Muscle of back (tissue), 11 donors: ENCODE measurements around the gene HAT1. TPM values are rescaled to one million over a fixed set of nuclear protein-coding genes. Genes with fewer than 3 reads are reported as not detected.

ENCODE experiments used
- DNase-seq, 3 donors: peaks; one replicate each; pipeline versions ENCODE4 v3.0.0 to v3.0.0-alpha.2; 2013
- polyA plus RNA-seq, 10 donors: library from polyadenylated mRNA; unstranded; fragments of 120-200 nt; gene quantifications; one replicate each; pipeline ENCODE4 v1.2.1, GENCODE V29; 2013; ENCODE audit not compliant: insufficient read length in 10 of 10

HAT1 gene
- polyA plus RNA-seq, 10 donors: 36.8 to 47.5 (median 39.9) TPM

DNA sequence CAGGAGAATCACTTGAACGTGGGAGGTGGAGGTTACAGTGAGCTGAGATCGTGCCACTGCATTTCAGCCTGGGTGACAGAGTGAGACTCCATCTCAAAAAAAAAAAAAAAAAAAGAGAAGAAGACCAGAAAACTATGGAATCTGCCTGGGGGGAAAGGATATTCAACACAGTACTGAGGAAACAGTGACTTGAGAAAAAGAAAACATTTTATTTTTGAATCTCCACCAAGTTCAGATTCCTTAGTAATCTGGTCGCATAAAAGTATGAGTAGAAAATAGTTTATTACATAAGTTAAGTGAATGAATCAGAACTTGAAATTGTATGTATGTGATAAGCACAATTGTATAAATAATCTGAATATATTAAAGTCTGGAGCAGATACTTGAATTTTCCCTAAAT lies 13.0 kb upstream of the HAT1 start:
- DNase-seq: no peak

DNA sequence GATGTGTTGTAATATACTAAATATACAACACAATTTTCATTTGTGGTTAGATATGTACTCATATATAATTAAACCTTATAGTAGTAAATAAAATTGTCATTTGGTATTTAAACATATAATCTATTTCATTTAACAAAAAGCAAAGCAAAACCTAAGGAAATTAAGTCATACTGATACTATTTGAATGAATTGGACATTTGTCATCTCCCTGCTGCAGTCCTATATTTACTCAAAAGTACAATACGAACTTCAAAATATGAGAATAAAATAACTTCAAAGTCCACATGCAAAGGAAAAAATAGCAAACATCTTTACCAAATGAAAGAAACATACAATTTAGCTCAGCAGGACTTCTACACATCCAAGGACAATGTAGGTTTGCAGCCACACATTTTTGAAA lies 11.8 kb upstream of the HAT1 start:
- no peak for DNase-seq

DNA sequence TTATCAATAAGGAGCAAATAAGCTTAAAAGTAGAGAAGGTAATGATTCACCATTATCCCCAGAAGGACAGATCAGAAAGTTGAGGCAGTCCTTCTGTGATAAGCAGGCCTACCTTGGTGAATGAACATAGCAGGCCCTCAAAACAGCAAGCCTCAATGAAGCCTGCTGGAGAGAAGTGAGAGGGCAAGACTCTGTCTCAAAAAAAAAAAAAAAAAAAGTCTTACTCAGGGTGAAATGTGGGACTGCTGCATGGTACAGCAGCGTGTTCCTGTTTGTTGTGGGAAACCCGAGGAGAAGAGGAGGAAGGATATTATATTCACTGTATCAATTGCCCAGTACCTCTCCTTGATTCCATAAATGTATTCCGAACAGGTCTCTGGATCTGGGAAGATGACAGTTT lies 8.7 kb upstream of the HAT1 start:
- no peak for DNase-seq

DNA sequence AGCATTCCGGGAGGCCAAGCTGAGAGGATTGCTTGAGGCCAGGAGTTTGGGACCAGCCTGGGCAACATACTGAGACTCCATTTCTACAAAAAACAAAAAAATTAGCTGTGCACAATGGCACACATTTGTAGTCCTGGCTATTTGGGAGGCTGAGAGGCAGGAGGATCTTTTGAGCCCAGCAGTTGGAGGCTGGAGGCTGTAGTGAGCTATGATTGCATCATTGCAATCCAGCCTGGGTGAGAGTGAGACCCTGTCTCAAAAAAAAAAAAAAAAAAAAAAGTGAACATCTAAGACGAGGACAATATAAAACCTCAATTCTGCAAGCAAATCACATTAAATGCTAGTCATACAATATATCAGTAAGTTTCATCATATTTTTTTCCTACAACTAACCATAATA lies 2.8 kb upstream of the HAT1 start:
- no peak for DNase-seq

DNA sequence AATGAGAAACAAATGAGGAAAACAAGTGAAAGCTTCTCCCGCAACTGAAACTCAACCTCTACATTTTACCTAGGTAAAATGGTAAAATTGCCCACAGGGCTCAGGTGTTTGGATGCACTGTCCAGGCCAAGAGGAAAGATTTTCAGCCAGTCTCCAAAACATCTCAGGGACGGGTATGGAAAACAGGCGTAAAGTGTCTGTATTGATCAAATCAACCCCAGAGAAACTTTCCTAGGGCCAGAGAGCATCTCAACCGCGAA lies 361 bp upstream of the HAT1 start:
- DNase-seq: no peak

DNA sequence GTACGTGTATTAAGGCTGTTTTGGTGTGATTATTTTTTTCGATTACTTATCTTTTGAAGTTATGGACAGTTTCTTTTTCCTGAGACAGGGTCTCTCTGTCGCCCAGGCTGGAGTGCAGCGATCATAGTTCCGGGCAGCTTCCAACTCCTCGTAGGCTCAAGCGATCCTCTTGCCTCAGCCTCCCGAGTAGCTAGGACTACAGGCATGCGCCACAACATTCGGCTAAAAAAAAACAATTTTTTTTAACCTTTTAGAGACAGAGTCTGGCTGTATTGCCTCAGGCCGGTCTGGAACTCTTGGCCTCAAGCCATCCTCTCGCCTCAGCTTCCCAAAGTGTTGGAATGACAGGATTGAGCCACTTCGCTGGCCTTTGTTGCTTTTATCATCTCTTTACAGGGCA lies 945 bp downstream of the HAT1 start:
- DNase-seq: peak in 1 of 3 donors; percentile 10

DNA sequence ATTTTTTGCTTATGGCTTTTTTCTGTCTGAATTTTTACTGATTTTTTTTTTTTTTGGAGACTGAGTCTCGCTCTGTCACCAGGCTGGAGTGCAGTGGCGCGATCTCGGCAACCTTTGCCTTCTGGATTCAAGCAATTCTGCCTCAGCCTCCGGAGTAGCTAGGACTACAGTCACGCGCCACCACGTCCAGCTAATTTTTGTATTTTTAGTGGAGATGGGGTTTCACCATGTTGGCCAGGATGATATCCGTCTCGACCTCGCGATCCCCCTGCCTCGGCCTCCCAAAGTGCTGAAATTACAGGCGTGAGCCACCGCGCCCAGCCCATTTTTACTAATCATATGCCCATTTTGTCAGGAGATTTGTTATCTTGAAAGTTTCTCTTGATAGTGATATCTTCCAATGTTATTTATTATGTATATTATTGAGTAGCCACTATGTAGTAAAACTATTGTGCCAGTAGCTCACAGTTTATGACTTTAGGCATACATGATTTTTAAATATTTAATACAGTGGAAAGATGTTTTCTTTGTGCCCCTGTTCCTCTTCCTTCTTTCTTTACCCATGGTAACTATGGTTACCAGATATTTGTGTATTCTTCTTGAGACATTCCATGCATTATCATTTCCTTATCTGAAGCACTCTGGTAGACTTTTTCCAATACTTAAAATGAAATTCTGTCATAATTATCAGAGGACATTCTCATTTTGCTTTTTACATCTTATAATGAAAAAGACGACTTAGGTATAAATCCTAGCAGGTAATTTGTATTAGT lies 2.1 kb downstream of the HAT1 start:
- no peak for DNase-seq

DNA sequence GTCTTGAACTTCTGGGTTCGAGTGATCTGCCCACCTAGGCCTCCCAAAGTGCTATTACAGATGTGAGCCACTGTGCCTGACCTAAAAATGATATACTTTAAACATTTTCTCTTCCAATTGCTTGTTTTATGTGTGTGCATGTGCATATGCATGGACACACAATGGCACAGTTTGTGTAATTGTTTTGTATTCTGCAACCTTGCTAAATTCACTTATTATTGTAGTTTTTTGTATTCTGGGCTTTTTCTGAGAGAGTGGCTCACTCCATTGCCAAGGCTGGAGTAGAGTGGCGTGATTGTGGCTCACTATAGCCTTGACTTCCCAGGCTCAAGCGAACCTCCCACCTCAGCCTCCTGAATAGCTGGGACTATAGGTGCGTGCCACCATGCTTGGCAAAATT lies 8.1 kb downstream of the HAT1 start:
- DNase-seq: no peak

DNA sequence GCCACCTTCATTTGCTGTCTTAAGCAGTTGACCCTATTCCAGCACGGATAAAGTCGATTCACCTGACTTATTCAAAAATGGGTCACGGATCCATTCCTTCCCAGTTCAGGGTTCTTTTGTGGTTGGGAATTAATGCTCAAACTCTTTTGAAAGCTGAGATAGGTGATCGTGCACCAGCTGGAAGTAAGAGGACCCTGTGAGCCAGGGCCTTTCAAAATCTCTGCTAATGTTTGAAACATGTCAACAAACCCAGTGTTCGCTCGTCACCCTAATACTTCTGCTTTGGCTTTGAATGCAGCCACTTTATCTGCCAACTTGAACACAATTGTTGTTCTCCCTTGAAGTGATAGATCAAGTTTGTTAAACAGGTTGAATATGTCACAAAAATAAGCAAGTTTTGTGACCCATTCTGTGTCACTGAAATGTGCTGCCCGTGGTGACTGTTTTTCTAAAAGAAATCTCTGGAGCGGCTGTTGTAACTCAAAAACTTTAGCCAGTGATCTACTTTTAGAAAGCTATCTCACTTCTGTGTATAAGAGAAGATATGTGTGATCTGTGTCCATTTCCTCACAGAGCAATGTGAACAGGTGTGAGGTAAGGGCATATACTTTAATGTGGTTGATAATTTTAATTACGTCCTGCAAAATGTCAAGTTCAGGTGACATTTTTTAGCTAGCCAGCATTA lies 16.9 kb downstream of the HAT1 start:
- no peak for DNase-seq

DNA sequence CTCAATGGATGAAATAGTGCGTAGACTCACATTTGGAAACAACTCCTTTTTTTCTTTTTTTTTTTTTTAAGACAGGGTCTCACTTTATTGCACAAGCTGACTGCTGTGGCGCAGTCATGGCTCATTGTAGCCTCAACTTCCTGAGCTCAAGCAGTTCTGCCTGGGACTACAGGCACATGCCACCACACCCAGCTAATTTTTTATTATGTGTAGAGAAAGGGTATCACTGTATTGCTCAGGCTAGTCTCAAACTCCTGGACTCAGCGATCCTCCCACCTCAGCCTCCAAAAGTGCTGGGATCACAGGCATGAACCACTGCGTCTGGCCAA lies 17.4 kb downstream of the HAT1 start:
- DNase-seq: no peak

DNA sequence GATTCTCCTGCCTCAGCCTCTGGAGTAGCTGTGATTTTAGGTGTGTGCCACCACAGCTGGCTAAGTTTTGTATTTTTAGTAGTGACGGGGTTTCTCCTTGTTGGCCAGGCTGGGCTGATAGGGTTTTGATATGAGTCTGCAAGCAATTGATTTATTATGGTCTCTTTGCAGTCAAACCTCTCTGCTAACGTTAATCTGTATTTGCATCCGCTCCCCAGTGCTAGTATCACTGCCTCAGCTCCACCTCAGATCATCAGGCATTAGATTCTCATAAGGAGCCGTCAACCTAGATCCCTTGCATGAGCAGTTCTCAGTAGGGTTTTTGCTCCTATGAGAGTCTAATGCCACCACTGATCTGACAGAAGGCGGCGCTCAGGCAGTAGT lies 19.0 kb downstream of the HAT1 start:
- DNase-seq: no peak

DNA sequence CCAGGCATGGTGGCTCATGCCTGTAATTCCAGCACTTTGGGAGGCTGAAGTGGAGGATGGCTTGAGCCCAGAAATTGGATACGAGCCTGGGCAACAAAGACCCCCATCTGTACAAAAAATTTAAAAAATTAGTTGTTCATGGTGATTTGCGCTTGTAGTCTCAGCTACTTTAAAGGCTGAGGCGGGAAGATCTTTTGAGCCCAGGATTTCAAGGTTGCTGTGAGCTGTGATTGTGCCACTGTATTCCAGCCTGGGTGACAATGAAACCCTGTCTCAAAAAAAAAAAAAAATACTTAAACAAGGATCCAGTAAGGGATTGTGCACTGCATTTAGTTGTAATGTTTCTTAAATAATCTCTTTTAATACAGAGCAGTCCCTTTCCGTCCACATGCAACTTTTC lies 21.6 kb downstream of the HAT1 start:
- no peak for DNase-seq

DNA sequence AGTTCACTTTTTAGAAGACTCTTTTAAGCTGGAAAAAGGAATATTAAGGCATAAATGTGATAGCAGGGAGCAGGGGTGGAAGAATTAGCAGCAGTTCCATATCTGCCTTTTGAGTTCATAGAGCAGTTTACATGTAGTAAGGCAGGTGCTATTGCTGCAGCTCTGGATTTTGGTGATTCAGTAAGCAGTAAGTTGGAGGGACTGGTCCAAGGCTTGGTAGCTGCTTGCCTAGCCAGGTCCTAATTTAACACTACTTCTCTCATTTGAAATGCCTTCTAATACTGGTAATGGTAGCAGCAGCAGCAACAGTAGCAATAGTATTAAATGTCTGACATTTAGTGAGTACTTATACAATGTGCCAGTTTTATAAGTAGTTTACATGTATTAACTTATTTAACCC lies 30.0 kb downstream of the HAT1 start:
- DNase-seq: no peak

DNA sequence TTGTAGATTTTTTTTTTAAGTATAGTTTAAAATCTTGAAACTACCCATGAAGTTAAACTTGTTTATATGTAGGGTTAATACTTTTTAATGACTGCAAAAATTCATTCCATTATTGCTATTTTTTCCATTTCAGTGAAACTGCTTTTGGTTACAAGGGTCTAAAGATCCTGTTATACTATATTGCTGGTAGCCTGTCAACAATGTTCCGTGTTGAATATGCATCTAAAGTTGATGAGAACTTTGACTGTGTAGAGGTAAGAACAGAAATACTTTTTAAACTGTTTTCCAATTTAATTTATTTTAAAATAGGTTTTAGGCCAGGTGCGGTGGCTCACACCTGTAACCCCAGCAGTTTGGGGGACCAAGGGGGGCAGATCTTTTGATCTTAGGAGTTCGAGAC lies 30.5 kb downstream of the HAT1 start:
- DNase-seq: no peak

DNA sequence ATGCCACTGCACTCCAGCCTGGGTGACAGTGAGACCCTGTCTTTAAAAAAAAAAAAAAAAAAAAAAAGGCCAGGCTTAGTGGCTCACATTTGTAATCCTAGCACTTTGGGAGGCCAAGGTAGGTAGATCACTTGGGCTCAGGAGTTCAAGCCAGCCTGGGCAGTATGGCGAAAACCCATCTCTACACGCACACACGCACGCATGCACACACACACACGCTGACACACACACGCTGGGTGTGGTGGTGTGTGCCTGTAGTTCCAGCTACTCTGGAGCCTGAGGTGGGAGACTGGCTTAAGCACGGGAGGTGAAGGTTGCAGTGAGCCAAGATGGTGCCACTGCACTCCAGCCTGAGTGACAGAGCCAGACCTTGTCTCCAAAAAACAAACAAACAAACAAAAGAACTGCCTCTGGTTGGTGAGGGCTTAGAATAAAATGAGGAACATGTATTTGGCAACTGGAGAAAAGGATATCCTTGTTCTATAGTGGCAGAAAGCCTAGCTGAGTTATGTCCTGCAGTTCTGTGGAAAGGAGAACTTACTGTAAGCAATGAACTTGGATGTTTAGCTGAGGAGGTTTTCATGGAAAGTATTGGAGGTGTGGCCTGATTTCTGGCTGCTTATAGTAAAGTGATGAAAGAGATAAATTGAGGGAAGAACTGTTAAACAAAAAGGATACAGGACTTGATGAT lies 34.0 kb downstream of the HAT1 start:
- peak in 1 of 3 donors; percentile 10 for DNase-seq

DNA sequence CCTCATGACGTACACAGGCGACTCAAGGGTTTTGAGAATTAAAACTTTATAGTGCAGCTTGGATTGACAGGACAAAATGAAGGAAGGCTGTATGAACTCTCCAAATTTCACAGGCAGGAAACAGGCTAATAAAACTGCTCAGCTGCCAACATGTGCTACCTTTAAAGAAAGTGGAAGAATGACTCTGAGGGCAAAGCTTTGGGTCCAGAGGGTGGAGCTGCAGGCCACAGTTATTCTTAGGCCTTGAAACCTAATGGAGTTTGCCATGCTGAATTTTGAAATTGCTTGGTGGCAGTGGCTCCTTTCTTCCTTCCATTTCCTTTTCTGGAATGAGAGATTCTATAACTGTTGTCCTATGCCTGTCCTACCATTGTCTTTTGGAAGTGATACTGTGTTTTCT lies 34.8 kb downstream of the HAT1 start:
- DNase-seq: no peak

DNA sequence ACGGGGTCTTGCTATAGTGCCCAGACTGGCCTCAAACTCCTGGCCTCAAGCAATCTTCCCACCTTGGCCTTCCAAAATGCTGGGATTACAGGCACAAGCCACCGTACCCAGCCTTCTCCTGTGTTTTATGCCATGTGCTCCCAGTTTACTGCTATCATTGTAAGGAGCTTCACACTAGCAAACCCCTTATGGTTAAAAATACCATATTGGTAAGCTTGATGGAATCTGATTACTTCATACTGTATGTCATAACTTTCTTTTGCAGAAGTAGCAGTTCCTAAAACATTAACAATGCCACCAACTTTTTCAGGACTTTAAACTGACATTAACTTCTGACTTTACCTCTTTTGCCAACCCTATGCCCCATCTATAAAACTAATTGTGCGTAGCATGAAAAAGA lies 36.2 kb downstream of the HAT1 start:
- peak in 1 of 3 donors; percentile 34 for DNase-seq

DNA sequence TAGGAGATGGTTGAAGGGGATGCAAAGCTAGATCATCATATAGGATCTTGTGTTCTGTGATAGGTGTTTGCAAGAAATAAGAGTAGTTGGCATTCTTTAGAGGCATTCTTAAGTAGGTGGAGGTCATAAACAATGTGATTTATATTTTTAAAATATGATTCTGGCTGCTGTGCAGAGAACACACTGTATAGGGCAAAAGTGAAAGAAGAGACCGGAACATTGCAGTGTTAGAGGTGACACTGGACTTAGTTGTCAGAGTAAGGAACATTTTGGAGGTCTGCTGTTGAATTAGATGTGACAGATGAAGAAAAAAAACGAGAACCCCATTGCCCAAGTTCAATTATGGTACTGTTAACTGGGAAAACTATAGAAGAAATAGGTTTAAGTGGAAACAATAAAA lies 37.7 kb downstream of the HAT1 start:
- no peak for DNase-seq

DNA sequence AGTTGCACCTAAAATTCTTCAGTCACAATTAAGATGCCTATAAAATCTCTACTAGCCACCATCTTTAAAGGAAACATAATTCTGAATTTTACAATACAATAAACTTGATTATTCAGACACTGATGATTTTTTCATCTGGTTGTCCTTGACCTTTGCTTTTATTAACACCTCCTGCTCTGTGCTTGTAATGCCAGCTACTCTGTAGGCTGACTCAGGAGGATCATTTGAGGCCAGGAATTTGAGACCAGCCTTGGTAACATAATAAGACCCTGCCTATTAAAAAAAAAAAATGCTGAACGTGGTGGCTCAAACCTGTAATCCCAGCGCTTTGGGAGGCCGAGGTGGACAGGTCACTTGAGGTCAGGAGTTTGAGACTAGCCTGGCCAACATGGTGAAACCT lies 38.3 kb downstream of the HAT1 start:
- no peak for DNase-seq

DNA sequence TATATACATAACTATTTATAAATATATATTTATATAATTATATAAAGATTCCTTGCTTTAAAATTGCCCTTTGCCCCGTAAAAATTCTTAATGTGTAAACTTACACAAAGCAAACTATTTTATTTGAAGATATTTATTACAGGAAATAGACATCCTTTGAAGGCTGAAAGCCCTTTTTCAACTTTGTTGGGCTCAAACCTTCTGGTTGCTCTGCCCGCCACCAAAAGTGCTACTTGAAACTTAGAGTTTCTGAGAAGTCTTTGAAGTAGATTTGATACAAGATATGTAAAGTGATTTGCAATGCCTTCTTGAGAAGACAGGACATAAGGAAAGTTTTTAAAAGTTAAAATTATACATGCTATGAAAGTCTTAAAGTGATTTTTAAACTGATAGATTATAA lies 40.9 kb downstream of the HAT1 start:
- DNase-seq: no peak

DNA sequence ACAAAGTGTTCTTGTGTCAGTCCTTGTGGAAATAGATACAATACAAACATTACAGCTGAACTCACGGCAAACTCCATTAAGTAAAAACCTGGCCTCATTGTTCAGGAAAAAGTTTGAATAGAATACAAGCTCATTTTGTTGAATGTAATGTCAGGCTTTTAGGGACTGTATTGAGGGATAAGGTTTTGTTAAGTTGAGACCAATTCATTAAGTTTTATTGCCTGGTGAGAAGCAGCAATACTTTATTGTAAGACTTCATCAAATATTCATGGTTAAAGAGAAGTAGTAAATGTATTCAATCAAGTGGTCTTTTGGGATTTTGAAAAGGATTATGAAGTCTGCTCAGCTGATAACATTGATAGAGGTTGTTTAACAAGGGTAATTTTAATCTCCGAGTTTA lies 42.0 kb downstream of the HAT1 start:
- no peak for DNase-seq

DNA sequence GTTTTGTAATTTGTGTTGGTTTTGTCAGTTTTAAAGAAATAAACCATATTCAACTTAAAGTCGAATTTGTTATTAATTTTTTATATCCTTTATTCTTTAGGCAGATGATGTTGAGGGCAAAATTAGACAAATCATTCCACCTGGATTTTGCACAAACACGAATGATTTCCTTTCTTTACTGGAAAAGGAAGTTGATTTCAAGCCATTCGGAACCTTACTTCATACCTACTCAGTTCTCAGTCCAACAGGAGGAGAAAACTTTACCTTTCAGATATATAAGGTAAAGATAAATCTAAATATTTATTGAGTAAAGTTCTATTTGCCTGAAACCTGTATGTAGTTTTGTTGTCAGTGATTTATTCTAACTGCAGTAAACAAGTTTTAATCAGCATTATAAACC lies 43.0 kb downstream of the HAT1 start:
- no peak for DNase-seq

DNA sequence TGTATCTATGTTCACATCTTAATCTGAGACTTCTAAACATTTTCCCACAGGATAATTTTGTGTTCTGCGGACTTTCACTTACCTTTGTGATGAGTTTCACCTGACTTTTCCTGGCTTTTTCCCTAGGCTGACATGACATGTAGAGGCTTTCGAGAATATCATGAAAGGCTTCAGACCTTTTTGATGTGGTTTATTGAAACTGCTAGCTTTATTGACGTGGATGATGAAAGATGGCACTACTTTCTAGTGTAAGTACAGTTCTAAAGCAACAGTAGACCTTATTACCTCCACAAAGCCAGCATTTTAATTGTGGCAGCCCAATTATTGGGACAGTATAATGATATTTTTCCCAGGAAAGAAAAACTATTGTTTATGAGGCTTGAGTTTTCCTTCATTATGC lies 43.4 kb downstream of the HAT1 start:
- no peak for DNase-seq

DNA sequence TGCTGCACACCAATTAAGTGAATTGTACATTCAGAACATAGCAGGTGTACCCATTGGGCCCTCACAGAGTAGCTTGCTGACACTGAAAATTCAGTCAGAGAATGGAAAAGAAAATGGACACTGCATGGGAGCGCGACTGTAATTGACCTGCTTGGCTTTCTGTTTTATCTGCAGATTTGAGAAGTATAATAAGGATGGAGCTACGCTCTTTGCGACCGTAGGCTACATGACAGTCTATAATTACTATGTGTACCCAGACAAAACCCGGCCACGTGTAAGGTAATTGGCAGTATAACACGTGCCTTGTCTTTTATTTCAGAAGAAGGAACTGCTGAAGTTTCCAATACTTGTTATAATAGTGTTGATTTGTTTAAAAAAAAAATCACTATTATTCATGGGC lies 44.0 kb downstream of the HAT1 start:
- DNase-seq: no peak
